Measurements from ENCODE around the gene ITSN2.

GRCh38 chr2:24181849-24182248 lies 178.5 kb downstream of the ITSN2 start:
- TF ChIP-seq, protein P1, sequence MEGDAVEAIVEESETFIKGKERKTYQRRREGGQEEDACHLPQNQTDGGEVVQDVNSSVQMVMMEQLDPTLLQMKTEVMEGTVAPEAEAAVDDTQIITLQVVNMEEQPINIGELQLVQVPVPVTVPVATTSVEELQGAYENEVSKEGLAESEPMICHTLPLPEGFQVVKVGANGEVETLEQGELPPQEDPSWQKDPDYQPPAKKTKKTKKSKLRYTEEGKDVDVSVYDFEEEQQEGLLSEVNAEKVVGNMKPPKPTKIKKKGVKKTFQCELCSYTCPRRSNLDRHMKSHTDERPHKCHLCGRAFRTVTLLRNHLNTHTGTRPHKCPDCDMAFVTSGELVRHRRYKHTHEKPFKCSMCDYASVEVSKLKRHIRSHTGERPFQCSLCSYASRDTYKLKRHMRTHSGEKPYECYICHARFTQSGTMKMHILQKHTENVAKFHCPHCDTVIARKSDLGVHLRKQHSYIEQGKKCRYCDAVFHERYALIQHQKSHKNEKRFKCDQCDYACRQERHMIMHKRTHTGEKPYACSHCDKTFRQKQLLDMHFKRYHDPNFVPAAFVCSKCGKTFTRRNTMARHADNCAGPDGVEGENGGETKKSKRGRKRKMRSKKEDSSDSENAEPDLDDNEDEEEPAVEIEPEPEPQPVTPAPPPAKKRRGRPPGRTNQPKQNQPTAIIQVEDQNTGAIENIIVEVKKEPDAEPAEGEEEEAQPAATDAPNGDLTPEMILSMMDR (IDR thresholded peaks at IDR 0.05; ENCODE audit: insufficient read depth, low read depth, low read length) = no peak
- TF ChIP-seq EZH2 (IDR thresholded peaks at IDR 0.05; ENCODE audit: insufficient read depth, low read length) = no peak
